ENCODE data around the gene PAX6.

DNA sequence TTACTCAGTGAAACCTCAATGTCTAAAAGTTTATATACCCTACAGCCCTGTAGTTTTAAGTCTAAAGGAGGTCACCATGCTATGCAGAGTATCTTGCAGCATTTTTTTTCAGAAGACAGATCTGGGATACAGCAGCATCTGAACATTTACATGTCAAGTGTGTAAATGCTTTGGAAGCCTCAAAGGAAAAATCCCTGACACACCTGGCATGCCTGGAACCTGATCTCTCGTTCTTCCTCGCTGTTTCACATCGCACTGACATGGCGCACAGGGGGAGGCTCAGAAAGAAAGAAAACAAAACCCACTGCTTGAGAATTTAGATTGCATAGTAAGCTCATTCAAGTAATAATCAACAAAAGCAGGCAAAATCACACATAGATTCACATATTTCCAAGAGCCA, 31.0 kb downstream of the PAX6 start:
- TF ChIP-seq, protein P1, sequence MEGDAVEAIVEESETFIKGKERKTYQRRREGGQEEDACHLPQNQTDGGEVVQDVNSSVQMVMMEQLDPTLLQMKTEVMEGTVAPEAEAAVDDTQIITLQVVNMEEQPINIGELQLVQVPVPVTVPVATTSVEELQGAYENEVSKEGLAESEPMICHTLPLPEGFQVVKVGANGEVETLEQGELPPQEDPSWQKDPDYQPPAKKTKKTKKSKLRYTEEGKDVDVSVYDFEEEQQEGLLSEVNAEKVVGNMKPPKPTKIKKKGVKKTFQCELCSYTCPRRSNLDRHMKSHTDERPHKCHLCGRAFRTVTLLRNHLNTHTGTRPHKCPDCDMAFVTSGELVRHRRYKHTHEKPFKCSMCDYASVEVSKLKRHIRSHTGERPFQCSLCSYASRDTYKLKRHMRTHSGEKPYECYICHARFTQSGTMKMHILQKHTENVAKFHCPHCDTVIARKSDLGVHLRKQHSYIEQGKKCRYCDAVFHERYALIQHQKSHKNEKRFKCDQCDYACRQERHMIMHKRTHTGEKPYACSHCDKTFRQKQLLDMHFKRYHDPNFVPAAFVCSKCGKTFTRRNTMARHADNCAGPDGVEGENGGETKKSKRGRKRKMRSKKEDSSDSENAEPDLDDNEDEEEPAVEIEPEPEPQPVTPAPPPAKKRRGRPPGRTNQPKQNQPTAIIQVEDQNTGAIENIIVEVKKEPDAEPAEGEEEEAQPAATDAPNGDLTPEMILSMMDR (IDR thresholded peaks at IDR 0.05), result no peak
- no peak for TF ChIP-seq POLR2AphosphoS5 (IDR thresholded peaks at IDR 0.05; ENCODE audit: low read depth, low read length)
- TF ChIP-seq, protein P2, sequence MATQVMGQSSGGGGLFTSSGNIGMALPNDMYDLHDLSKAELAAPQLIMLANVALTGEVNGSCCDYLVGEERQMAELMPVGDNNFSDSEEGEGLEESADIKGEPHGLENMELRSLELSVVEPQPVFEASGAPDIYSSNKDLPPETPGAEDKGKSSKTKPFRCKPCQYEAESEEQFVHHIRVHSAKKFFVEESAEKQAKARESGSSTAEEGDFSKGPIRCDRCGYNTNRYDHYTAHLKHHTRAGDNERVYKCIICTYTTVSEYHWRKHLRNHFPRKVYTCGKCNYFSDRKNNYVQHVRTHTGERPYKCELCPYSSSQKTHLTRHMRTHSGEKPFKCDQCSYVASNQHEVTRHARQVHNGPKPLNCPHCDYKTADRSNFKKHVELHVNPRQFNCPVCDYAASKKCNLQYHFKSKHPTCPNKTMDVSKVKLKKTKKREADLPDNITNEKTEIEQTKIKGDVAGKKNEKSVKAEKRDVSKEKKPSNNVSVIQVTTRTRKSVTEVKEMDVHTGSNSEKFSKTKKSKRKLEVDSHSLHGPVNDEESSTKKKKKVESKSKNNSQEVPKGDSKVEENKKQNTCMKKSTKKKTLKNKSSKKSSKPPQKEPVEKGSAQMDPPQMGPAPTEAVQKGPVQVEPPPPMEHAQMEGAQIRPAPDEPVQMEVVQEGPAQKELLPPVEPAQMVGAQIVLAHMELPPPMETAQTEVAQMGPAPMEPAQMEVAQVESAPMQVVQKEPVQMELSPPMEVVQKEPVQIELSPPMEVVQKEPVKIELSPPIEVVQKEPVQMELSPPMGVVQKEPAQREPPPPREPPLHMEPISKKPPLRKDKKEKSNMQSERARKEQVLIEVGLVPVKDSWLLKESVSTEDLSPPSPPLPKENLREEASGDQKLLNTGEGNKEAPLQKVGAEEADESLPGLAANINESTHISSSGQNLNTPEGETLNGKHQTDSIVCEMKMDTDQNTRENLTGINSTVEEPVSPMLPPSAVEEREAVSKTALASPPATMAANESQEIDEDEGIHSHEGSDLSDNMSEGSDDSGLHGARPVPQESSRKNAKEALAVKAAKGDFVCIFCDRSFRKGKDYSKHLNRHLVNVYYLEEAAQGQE (IDR thresholded peaks at IDR 0.05; ENCODE audit: insufficient read depth in 1 of 2, low read depth in 2 of 2, low read length in 1 of 2), result no peak
- no peak for TF ChIP-seq TCF7L2 (IDR thresholded peaks at IDR 0.05; ENCODE audit: low read depth, low read length)
